GF-D8 (cell line): Measurements from ENCODE around the gene FSTL4.

ENCODE experiments used
- DNase-seq: peaks from one replicate; lab custom pipeline; 2025; lab: John Stamatoyannopoulos, UW

The FSTL4 gene

DNA sequence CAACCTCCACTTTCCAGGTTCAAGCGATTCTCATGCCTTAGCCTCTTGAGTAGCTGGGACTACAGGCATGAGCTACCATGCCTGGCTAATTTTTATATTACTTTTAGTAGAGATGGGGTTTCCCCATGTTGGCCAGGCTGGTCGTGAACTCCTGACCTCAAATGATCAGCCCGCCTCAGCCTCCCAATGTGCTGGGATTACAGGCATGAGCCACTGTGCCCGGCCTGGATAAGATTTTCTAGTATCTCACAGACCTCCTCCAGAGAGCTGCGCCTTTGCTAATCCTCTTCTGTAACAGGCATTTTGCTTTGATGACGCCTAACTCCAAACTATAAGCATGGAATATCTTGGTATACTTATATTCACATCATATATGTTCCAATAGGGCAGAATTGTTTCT lies 99.4 kb downstream of the FSTL4 start:
- DNase-seq: no peak

DNA sequence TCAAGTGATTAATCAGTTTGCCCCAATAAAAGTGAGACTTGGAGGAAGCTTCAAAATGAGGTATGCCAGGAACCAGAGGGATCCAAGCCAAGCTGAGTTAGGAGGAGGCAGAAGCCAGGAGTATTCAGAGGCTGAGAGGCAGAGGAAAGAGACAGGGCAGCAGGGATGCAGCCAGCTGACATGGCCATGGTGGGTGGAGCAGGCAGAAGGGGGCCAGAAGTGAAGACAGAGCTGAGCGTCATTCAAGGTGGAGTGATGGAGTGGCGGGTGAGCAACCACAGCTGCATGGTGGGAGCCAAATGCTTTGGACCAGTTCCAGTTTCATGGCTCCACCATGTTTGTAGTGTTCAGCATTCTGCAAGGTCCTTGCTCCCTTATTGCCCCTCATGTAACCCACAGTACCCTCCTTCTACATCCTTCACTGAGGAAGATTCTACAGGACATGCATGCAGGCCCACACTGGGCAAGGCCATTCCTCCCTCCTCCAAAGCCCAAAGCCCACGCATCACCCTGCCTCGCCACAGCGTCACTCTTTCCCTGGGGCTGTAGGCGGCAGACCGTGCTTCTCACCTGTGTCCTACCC lies 100.6 kb downstream of the FSTL4 start:
- no peak for DNase-seq

DNA sequence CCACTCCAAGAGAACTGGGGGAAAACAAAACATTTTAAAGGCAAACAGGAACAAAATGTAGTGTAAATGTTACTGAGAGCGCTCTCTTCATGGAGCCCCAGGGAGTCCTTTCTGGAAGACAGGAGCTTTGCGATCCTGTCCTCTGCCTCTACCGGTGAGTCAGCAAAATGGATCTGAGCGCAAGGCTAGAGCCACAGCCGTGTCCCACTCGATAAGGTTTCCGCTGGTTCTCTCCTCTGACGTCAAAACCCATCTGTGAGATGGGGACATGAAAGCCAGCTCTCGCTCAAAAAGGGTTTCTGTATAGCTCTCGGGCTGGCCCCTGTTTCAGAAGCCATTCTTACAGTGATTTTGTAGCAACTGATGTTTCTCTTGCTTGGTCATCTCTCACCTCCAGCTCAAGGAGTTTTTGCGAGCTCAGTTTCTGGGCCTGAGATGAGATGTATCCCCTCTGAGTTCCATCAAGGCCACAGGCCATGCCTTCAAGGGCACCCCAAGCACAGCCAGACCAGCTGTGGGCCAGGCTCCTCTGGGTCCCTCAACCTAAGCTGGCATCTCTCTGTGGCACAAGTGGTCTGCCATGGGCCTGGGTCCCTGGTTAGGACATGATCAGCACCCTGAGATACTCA lies 101.6 kb downstream of the FSTL4 start:
- DNase-seq: no peak

DNA sequence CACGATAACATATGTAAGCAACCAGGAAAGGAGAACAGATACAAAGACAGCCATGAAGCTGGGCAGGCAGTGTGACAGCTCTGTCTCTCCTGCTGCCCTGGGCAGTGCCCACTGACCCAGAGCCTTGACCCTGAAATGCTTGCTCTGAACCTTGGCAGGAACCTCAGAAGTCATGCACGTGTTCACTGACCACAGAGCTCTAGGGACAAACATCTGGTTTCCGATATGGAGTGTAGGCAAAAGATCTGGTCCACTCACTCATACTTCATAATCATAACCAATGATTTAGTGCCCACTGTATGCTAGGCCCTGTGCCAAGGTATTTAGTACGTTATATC lies 102.6 kb downstream of the FSTL4 start:
- DNase-seq: no peak

DNA sequence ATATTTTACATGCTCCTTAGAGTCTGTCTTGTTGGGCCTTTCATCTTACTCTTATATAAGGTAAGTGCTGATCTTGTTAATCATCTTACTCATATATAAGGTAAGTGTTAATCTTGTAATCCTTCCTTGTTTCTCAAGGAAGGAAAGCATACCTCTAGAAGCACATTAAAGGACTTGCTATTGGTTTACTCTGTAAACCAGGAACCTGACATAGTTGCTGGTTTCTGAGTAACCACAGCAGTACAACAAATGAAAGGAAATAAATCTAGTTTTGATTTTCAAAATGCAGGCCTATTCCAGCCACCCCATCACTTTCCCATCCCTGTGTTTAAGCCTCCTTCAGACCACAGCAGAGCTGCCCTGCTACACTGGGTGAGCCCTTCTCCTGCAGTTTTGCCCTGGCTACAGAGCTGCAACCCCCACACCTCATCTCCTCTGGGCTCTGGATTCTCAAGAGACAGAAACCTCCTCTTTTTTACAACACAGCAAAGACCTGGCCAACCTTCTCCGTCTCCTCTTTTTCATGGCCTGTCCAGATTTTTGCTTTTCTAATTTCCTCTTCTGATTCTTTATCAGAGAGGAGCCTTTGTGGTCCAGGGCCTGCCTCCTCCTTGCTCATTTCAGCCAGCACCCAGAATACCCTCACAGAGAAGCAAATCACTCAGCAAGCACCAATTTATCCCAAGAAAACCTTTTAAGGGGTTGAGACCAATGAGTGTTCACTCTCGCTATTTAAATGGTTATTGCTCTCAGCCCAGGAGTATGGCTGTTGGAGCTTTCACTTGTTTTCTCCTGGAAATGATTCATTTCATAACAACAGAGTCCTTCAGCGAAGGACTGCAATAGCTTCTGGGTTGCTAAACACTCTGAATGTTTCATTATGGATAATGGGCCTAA lies 103.2 kb downstream of the FSTL4 start:
- DNase-seq: no peak

DNA sequence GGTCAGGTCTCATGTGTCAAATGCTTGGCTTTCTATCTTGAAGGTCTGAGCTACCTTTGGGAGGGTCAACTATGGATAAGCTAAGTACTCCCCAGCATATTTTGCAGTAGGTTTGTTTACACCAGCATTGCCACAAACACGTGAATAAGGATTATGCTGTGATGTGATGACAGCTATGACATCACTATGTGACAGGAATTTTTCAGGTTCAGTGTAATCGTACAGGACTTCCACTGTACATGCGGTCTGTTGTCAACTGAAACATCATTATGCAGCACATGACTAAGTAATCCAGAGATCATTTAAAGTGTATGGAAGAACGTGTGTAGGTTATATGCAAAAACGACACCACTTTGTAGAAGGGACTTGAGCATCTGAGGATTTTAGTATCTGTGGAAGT lies 104.0 kb downstream of the FSTL4 start:
- DNase-seq: no peak

DNA sequence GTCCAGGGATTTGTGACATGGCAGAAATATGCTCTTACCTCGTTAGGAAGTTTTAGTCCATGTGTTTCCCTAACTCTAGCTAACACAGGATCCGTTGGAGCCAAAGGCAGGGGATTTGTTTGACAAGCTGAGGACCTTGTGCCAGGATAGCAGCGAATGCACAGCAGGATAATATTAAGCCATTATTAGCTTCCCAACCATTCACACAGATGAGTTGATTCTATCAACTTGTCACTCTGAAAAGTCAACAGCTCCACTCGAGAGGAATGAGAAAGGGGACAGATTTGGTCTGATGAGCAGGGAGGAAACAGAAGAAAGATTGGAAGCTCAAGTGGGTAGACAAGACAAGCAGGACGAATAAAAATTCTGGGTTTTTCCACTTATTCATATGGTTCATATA lies 106.2 kb downstream of the FSTL4 start:
- no peak for DNase-seq

DNA sequence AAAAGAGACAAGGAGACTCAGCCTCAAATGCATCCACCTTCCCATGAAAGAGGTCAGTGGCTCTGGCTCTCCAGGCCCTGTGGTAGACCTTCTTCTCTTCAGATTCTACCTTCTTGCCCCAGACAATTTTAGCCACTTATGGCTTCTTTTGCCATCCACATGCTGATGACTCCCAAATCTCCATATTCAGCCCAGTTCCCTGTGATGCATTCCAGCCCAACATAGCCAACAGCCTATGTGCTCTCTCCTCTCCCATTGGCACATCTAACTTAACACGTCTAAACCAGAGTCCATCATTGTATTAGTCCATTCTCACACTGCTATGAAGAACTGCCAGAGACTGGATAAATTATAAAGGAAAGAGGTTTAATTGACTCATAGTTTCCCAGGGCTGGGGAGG lies 108.8 kb downstream of the FSTL4 start:
- DNase-seq: no peak

DNA sequence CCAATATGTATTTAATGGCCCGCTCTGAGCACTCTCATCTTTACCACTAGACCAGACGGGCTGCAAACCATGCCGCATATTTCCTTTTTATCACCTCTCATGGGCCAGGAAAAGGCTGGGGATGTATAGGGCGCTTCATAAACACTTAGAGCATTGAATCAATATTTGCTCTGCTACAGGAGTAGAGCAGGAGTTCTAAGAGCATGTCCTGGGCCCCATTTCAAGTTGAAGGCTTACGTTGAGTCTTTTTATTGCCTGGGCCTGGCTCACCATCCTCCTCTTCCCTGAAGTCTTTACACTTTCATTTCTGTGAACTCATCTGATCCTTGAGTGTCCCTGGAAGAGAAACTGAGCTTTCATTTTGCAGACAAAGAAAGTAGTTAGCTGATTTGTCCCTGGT lies 112.4 kb downstream of the FSTL4 start:
- DNase-seq: no peak

DNA sequence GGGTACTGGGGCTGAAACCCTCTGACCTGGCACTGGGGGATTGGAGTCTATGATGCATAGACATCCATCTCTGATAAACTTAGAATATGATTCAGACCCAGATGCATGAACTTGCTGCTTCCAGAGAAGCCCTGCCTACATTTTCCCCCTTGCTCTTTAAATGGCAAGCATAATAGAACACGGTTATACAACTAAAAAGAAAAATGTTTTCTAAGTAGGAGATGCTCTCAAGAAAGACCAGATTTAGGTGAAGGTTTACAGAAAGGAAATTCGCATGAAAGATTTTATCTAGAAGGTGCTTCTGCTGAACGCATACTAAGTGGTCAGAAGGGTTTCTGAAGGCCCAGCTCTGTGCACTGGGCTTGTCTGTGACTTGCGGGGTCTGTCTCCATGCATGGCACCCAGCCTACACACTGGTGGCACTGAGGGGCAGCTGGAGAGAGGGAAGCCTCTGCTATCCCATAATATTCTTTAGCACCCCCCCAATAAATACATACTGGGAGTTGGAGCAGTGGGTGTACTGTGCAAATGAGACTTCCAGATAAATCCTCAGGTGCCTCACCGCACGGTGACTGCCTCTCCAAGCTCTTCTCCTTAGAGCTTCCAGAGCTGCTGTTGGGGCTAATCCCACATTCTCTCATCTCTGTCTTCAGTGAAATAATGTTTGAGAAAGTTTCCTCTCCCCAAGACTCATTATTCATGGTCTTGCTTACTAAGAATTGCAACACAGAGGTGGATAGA lies 114.6 kb downstream of the FSTL4 start:
- no peak for DNase-seq

DNA sequence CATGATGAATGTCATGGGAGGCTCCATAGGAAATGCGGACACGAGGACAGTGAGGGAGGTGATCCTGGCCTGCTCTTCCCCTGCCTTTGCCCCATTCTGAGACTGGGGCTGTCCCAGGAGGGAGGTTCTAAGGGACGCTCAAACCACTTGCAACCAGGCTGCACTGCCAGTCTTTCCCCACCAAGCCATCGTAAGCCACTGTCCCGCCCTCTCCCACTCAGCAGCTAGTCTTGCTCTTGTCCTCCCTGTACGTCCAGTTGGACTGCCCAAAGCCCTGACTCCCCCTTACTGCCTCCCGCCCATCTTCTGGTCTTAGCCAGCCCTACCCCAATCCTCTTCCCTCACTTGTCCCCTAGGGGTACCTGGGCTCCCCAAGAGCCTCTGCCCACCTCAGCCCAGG lies 115.7 kb downstream of the FSTL4 start:
- no peak for DNase-seq

DNA sequence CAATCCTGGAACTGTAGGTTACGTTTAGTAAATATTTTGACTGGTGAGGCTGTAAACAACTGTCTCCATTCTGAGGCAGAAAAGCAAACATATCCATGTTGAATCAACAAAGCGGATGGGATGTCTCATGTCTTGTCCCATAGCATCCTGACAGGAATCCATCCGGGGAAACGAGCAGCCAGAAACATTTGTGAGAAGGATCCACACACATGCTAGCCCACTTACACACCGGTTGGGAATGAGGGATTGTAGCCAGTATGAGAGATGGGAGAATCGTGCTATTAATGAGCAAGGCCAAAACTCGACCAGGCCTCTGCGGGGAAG lies 117.5 kb downstream of the FSTL4 start:
- DNase-seq: no peak

DNA sequence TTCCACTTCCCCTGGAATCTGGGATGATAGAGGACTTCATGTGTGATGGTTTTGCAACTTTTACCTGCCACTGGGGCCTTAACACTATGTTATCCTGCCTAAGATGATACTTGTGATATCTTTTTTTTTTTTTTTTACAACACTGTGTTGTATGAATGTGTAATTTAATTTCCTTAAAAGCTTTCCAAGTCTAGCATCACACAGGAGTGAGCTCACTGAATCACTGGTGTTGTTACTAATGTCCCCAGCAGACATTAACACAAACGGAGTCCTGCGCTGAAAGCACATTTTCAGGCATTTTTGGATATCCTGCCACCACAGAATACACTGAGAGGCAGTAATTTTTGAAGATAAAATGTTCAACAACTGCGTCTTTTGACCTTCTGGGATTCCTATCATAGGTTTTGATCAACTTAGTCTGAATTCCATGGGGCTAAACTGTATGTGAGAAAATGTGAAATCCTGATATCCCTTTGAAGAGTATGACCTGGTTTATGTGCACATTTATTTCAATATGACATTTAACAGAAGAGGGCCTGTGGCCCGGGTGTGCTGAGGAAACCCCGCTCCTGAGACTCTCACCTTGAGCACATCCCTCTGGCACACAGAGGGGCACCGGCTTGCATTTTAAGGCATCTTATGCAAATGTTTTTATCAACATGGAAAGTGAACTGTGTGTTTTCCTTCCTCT lies 118.0 kb downstream of the FSTL4 start:
- DNase-seq: no peak

DNA sequence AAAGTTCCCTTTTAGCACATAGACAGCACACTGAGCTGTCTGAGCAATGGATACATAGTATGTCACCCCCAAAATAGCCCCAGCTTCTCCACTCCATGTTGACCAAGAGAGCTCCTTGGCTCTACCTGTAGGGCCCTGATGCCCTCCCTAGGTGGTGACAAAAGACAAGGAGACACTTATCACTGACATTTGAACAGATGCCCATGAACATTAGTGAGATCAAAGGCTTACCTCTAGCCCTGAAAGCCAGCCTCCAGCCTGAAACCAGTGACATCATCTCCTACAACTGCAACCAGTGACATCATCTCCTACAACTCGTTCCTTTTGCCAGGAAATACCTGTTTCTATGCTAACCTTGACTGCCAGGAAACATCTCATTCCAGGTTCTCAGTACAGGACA lies 122.7 kb downstream of the FSTL4 start:
- DNase-seq: no peak

DNA sequence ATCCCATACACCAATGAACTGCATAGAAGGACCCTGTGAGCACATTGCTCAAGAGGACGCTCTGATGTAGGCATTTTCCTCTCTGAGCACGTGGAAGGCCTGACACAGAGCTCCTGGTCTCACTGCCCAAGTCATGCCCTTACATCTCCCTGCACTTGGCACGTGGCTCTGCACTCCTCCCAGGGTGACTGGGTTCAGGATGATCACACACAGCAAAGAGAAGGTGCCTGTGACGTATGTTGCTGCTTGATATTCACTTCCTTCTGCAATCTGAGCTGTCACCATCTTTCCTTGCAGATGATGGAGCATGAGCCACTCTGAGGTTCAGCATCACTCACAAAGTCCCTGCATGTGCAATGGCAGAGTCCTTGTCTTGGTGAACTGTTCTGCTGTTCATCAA lies 125.2 kb downstream of the FSTL4 start:
- DNase-seq: no peak

DNA sequence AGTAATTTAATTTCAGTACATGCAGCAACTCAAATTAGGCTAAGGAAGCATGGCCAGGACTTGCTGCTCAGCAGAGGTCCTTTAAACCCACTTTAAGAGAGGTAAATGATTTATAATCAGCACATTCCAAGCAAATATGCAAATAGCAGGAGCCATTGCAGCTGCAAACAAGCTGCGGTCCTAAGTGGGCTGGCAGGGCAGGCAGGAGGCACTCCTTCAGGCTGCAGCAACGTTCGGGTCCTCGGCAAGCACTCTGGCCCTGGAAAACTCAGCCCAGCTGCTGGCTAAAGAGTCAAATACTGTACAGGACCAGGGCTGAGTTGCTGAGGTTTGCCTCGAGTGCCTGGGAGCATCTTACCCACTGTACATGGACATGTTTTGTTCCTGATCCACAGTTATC lies 126.9 kb downstream of the FSTL4 start:
- no peak for DNase-seq

DNA sequence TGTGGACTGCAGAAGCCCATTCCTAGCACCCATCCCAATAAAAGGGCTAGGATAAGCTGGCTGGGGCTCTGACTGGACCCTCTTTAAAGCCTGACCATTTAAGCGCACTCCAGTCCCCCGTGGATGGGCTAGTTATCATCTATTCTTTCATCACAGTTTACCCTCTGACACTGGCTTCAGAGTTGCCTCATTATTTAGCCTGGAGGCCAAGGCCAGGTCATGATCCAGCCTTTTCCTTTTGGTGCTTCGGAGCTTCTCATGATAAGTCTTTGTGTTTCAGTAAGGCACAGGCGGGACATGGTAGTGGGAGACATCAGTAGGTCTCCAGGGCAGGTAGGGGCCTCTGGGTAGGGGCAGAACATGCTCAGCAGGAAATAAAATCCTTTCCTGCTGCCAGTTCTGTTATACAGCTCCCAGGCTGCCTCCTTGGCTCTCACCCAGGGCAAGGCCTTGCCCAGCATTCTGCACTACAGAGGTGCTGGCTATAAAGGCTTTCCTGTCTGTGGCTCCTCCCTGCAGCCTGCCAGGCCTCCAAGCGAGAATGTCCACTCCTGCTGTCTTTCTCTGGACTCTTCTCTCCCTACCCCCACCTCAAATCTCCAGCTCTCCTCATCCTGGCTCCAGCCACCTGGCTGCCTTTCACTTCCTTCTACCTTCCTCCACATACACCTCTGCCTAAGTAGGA lies 128.8 kb downstream of the FSTL4 start:
- DNase-seq: no peak

DNA sequence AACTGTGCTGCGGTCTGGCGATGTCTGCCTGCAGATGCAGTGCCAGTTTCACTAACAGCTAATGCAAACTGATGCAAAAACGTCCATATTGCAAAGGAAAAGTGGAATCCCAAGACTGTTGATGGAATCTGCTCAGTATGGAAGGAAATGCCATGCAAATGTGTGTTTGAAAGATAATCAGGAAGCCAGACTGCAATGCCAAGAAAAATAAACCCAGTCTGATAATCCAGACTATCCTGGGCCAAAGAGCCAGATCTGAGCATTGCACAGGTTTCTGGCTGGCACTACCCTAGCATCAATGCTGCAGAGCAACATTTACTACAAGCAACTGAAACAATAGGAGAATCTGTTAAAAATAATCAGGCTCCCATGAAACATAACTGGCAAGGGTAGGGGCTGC lies 130.3 kb downstream of the FSTL4 start:
- no peak for DNase-seq

DNA sequence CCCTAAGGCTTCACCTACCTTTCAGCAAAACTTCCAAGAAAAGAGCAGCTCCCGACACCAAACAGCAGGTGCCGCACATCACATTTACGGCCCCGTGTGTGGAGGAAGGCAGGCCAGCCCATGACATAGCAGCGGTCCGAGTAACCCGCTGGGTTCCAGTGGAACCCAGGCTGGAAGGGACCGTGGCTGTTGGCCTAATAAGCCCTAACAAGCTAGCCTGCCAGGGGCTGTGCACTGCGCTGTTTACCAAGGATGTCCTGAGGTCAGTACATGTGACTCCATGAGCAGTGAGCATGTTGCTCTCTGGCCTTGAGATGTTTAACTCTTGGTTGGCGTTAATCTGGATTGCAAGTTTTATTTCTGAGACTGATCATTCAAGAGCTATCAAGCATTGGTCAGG lies 131.5 kb downstream of the FSTL4 start:
- DNase-seq: no peak

DNA sequence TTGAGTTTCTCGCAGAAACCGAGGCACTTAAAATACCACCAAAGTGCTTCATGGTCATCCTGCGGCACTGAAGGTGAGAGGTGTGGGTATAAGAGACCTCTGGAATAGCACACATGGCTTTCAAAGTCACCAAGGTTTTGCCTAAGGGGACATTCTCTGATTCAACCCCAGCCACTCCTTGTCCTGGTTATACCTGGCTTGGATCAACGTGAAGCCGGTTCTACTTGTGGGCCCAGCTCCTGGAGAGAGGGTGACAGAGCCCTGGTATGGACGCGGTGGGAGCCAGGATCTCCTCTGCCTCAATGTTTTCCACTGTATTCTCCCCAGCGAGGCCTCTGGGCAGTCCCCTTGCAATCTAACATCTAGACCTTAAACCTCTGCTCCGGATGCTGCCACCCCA lies 132.0 kb downstream of the FSTL4 start:
- no peak for DNase-seq

DNA sequence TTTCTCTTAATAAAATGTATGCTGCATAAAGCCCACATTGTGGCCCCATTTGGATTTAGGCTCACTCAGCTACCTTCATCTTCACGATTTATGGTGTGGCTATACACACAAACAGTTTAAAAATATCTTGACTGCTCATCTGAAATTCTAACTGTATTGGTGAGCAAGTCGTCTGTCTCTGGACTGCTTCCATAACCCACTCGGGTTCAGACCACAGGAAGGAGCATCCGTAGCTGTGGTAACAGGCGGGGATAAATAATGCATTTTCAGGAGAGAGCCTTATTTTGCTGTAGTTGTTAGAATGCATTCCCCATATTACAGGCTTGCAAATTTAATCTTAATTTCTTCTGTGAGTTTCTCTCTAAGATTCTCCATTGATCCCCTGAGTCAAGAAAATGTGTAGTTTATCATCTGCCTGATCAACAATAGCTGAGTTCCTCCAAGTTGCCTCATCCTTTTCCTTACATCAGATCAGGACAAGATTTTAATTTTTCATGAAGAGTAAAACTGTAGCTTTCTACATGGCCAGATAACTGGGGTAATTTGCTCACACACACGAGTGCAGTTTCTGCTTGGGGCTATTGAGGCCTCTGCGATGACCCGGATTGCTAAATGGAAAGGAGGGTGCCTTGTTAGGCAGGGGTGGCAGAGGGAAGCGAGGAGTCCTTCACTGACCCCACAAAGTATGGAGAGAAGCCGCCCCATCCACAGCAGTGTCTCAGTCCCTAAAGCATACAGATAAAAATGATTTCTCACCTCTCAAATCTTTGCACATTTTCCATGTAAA lies 133.9 kb downstream of the FSTL4 start:
- DNase-seq: no peak
